HG03066 (cell line): ENCODE measurements around the gene SLC25A38.
A peak's percentile ranks its signal among the peaks of the same experiment; 100 is the strongest.

Experiments
- ATAC-seq: cut with Tn5 transposase; IDR thresholded peaks from one replicate; pipeline ENCODE4 v1.9.1; 2021; ENCODE audit warnings: low read depth; ENCODE audit not compliant: unreplicated experiment

The SLC25A38 gene

DNA sequence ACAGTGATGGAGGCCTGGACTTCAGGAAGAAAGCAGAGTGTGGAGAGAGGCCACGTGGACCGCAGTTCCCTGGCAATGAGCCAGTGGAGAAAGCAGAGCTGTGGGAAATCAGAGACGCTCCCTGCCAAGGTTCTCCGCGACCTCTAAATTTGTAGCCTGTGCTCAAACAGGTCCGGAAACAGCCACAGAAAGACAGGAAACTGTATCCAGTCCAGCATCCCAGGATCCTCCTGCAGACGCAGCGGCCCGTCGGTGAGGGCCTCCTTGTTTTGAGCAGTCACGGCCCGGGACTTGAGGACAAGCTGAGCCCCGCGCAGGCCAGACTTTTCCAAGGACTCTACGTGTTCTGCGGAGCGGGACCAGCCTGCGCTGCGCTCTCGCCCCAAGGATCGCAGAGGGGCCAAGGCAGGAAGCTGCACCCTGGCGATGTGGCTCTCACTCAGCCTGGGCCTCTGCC is 45.6 kb downstream of the SLC25A38 start:
- no peak for ATAC-seq

- ATAC-seq, result no peak
These were observed 46.3 kb downstream of the SLC25A38 start for GRCh38 chr3:39429466-39429865.

DNA sequence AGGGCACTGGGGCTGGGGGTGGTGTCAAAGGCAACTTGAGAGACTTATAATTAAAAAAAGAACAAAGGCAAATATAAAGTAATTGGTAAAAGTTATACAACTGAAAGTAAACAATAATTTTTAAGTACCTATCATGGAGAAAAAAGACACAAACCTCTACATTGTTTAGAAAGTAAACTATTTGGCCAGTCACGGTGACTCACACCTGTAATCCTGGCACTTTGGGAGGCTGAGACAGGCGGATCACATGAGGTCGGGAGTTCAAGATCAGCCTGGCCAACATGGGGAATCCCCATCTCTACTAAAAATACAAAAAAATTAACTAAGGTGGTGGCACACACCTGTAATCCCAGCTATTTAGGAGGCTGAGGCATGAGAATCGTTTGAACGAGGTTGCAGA is 49.2 kb downstream of the SLC25A38 start:
- no peak for ATAC-seq

- ATAC-seq, result no peak
These were observed 50.5 kb downstream of the SLC25A38 start for GRCh38 chr3:39433642-39434041.

DNA sequence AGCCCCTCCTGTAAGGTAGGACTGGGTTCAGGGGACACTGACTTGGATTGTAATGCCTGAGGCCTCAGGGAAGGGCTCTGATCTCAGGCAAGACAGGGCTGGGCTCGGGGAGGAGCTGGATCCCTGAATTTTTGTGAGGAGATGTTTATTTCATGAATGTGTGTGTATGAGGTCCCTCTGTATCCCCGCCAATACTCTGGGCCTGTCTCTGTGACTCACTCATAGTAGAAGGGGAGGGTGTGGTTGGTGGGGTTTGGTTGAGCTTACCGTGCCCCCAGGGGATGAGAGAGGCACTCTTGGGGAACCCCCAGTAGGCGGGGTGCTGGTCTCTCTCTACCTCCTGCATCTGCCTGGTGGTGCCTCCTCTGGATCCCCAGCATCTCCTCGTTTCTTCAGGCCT is 51.4 kb downstream of the SLC25A38 start:
- peak; percentile 52 for ATAC-seq

DNA sequence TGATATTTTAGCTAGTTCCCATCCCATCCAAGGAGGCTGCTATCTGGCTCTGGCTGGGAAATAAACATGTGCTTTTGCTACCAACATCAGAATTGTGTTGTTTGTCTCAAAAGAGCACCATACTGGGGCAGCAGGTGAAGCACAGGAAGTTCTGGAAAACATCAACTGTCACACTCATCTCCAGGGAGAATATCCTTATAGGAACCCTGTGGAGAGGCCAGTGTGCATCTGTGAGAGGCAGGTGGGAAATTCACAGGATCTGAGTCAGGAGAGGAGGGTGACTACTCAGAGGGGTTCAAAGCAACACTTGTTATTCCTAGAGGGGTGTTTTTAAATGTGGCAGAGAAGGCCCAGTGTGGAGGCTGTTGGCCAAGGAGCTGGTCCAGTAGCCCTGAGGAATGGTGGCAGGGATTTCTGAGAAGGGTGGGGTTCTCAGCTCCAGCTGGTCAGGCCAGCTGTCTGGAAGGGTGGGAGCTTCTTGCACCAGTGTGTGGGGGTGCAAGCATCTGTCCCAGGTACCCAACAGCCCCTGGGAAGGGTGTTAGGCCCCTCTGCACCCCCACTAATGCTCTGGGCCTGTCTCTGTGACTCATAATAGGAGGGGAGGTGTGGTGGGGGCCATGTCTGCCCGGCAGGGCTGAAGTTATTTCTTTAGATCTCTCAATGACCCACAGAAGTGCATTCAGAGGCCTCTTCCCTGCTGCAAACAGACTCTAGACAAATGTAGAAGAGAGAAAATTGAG is 52.0 kb downstream of the SLC25A38 start:
- no peak for ATAC-seq

DNA sequence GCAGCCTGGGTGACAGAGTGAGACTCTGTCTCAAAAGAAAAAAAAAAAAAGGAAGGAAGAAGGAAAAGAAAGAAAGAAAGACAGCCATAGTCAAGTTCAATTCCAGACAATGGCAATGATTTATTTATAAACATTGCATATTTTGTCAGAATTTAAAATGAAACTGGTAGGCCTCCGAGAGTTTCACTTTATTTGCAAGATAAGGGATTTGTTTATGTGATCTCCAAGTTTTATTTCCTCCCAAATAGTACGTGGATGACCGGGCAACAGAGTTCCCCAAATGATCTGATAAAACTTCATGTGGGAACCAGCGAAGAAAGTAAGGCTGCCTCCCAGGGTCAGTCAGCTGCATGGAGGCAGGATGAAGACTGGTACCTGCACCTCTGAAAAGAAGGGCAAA is 55.7 kb downstream of the SLC25A38 start:
- ATAC-seq, result no peak

DNA sequence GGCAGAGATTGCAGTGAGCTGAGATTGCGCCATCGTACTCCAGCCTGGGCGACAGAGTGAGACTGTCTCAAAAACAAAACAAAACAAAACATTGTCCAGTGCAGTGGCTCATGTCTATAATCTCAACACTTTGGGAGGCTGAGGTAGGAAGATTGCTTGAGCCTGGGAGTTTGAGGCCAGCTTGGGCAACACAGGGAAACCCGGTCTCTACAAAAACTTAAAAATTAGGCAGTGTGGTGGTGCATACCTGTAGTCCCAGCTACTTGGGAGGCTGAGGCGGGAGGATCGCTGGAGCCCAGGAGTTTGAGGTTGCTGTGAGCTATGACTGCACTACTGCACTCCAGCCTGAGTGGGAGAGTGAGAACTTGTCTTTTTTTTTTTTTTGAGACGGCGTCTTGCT is 57.1 kb downstream of the SLC25A38 start:
- ATAC-seq, result no peak

GRCh38 chr3:39443530-39443929 is 60.4 kb downstream of the SLC25A38 start:
- ATAC-seq, result no peak

DNA sequence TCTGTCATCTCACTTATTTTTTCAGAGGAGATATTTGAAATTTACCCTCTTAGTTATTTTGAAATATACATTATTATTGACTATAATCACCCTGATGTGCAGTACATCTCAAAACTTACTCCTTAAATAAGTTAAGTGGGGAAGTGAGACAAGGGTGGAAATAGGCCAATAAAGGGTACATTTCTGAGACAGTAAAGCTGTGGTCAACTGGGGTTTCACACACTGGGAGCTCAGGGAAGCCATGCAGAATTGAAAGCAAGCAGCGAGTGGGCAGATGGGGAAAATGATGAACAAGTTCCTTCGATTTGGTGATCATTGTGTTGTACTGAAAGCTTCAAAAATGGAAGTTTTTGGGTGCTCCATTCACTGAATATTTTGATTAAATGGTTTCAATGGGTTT is 62.8 kb downstream of the SLC25A38 start:
- ATAC-seq, result no peak

DNA sequence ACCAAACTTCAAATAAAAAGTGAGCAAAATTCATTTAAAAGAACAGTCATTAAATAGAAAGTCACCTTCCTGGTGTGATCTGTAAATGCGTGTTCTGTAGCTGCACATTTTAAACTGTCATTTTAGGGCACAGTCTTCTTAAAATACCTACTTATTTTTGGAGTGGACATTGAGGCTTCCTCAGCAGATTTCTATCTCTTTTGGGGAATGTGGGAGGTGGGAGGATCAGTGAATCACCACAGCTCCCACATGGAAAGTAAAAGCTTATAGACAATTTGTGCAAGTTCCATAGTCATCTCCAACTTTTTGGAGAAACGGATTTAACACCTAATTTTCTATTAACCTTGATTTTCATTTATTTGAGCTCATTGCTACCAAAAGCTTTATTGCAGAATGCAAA is 63.3 kb downstream of the SLC25A38 start:
- ATAC-seq, result no peak
